ENCODE measurements around the gene GOLGB1.

- no peak for TF ChIP-seq CTCF (IDR thresholded peaks at IDR 0.05; ENCODE audit: low read length)
- TF ChIP-seq EZH2 (optimal IDR thresholded peaks at IDR 0.05; ENCODE audit: low read depth, low read length), result no peak
Observed at GRCh38 chr3:121637922-121638321, 111.6 kb downstream of the GOLGB1 start.

Measured in MM.1S (cell line).